GM11168 (cell line): ENCODE measurements around the gene MTHFD1L.

Source experiments
- in situ Hi-C: fragments of 300-500 bp; cut with MboI; formaldehyde crosslinking; loops from one replicate; pipeline ENCODE4 v1.12.0; 2022; ENCODE audit warnings: low sequenced_read_pairs; ENCODE audit not compliant: unreplicated experiment

MTHFD1L gene

DNA sequence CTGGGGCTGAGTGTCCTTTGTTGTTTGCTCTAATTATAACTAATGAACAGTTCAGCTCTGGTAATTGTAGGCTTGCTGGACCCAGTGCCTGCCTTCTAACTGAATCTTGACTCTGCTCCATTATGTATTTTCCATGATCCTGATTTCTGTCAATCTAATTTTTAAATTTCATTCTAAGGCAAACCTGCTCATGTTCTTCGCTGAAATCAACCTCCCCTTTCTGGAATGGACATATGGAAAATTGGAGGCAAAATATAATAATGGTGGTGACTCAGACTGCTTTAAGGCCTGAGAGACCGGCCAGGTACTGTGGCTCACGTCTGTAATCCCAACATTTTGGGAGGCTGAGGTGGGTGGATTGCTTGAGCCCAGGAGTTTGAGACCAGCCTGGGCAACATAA is 191.6 kb downstream of the MTHFD1L start:
- in situ Hi-C loops: no loop called here

GRCh38 chr6:151058021-151058733 is 192.7 kb downstream of the MTHFD1L start:
- in situ Hi-C loops: no loop called here

DNA sequence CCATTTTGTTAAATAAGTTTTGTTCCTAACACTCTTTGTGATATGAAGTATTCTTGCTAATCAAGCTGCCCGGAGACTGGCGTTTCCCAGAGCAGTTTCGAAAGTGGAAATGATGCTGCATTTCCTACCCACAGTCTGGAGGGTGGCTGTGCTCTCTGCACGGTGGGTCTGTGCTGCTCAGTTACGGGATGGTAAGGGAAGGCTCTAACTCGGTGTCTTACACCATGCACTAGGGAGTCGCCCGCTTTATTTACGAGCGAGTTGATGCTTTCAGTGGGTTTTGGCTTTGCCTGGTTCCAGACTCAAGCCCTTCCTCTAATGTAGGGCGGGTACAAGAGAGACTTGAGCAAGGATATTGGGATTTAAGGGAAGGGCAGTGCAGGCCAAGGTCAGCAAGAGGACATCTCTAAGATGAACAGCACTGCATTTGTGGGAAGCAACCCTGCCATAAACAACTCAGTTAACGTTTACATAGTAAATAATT is 194.2 kb downstream of the MTHFD1L start:
- in situ Hi-C loops: no loop called here

GRCh38 chr6:151060096-151060765 is 194.7 kb downstream of the MTHFD1L start:
- in situ Hi-C loops: no loop called here

DNA sequence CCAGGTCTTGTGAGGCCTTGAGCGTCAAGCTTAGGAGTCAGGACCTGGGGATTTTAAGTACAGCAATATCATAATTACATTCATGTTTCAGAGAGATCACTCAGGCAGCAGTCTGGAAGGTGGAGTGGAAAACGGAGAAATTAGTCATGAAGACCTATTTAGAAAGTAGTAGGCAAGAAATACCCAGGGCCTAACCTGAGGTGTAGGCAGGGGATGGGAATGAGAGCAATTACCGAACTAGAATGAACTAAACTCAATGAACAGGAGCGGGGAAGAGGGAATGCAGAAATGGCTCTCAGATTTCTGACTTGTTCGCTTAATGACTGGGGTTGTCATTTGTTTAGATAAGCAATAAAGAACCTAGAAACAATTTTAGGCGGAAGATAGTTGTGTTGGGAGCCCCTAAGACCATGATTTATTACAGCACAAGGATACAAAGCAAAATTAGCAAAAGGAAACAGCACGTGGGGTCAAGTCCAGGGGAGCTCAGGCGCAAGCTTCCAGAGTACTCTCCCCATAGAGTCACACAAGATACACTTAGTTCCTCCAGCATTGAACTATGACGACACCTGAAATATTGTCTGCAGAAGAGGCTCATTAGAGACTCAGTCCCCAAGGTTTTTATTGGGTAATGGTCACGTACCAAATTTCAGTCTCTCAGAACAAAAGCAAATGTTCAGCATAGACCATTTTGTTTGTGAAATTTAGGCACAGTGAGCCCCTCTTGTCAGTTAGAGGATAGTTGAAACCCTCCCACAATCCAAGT is 195.4 kb downstream of the MTHFD1L start:
- in situ Hi-C loops: no loop called here

DNA sequence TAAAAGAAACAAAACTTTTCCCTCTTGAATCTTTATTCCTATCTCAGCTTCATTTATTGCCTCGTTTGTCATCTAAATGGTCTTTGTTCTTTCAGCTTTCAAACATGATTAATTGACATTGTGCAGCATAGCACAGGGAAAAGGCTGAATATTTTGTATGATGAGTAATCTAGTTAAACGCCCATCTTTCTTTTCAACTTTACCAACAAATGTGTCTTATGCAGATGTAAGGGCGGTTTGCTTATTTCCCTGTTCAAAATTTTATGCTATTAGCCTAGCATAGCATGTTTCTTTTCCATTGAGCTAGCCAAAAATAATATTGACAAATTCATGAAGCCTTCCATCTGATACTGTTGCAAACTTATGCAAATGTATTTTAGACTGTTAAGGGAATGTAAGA is 197.8 kb downstream of the MTHFD1L start:
- in situ Hi-C loops: no loop called here

DNA sequence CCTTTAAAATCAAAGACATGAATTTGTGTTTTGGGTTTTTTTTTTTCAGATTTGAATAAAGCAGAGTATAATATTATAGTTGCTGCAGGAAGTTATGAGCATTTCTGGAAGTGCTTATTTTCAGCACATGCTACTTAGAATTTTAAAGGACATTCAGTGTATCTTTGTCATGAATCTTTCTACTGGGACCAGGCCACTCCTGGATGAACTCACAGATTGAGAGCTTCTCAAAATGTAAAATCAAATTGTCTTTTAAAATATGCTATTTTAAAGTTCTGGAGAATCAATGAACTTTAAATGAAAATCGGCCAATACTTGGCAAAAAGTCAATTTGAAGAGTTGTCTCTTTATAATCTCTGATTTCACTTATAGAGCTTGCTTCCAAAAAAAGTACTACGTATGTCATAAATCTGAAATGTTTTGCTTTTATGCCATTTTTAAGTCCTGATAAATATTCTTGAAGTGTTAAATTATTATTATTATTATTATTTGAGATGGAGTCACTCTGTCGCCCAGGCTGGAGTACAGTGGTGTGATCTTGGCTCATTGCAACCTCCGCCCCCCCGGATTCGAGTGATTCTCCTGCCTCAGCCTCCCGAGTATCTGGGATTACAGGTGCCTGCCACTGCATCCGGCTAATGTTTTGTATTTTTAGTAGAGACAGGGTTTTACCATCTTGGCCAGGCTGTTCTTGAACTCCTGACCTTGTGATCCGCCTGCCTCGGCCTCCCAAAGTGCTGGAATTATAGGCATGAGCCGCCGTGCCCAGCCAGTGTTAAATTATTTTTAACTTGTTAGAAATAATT is 198.5 kb downstream of the MTHFD1L start:
- in situ Hi-C loops: no loop called here

DNA sequence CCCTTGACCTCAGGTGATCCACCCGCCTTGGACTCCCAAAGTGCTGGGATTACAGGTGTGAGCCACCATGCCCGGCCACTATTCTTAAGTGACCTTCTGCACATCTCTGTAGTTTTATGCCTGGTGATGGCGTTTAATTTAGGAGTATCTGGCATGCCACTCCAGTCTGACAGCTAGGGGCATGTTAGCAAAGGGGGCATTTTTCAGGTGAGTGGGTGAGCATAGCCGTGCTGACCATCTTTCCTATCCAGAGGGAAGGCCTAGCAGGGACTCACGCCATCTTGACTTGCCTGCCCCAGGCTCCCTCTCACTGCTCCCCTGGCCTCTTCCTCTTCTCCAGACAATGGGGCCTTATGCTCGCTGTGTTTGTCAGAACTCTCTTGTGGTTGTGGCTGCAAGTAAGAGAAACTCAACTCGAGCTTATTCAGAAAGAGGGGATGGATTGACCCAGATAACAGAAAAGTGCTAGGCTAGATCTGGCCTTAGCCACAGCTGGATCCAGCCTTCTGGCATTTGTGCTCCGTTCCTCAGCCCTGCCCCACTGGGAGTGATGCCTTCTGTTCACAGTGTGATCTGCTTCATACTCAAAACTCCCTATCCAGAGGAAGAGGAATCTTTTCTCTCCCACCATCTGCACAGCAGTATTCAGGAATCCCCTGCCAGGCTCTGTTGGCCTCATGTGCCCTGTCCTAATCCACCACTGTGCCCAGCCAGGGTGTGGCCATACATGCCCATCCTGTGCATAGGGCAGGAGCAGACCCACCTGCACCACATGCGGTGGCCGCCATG is 199.7 kb downstream of the MTHFD1L start:
- in situ Hi-C loops: no loop called here

DNA sequence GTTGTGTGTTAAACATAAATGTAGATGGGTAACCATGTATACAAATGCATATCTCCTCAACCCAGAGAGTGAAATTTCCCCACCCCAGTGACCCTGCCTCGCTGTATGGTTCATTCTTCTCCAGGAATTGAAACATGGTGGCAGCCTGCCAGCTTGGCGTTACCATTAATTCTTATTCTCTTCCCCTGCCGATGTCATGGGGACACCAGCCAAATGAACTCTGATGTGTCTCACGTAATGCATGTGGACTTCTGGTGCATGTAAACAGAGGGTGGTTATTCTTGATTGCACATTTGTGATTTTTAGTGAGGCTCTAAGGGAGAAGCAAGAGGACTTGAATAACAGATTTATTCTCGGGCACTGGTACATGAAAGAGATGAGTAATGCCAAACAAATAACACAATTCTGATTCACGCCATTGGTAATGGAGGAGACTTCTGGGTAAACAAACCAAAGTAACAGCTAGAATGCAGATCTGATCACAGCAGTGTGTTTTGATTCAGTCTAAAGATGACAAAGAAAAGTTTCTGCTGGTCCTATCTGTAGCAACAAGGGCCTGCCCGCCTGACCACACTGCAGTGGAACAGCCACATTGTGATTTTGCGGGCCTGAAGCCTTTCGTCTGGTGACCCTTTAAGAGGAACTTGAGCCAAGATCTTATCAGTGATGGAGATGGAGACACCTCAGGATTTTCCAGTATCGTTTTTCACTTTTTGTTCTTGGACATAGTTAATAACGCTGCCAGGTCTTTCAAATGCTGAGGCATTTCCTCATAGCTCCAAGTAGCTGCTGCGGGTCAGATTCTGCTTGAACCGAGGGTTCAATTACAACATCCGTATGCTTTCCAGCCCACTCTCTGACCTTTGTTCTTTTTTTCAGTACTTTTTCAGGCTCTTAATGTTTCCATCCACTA is 202.4 kb downstream of the MTHFD1L start:
- in situ Hi-C loops: no loop called here

- in situ Hi-C loops: no loop called here
Measured at GRCh38 chr6:151068761-151069312, 203.3 kb downstream of the MTHFD1L start.

- in situ Hi-C loops: no loop called here
Measured at GRCh38 chr6:151069641-151070040, 204.1 kb downstream of the MTHFD1L start.

DNA sequence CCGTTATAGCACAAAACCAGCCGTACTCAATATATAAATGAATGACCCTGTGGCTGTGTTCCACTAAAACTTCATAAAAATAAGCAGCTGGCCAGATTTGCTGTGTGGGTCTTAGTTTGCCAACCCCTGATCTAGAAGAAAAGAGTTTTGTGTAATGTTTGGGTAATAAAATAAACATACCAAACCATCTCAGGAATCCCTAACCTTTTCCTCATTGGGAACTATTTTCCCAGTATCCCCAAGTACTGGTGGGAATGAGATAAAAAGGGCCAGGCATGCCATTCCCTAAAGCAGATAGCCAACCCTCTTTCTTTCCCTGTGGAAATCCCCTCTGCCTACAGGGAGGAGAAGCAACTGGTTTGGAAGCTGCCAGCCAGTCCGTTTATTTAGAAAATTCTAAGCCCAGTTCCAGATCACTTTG is 205.1 kb downstream of the MTHFD1L start:
- in situ Hi-C loops: no loop called here

DNA sequence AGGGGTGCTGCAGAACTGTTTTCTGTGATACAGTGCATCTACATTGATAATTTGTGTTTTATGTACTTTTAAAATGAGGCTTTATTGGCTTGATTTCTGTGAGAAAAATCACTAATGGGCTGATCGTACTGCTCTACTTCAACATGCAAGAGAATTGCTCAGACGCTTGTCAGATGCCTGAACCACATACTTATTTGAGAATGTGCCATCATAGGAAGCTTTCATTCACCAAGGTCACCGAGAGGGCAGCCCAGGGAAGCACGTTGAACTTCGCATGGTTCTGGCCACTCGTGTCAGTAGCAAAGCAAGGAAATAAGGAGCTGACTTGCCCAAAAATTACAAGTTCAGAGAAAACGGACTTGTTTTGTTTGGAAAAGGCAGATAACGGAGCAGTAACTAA is 205.8 kb downstream of the MTHFD1L start:
- in situ Hi-C loops: no loop called here

GRCh38 chr6:151073146-151073545 is 207.6 kb downstream of the MTHFD1L start:
- in situ Hi-C loops: no loop called here

GRCh38 chr6:151073701-151074100 is 208.2 kb downstream of the MTHFD1L start:
- in situ Hi-C loops: no loop called here

GRCh38 chr6:151075005-151075404 is 209.5 kb downstream of the MTHFD1L start:
- in situ Hi-C loops: no loop called here

GRCh38 chr6:151075527-151075926 is 210.0 kb downstream of the MTHFD1L start:
- in situ Hi-C loops: no loop called here

- in situ Hi-C loops: no loop called here
Measured at GRCh38 chr6:151075930-151076555, 210.5 kb downstream of the MTHFD1L start.
